HFFc6 (cell line): ENCODE results near the gene LARP1. TPM values are rescaled to one million over a fixed set of nuclear protein-coding genes. Genes with fewer than 3 reads are reported as not detected.

Experiments
- DNase-seq: peaks from one replicate; pipeline ENCODE4 v3.0.0-alpha.2; 2018
- H3K27ac Mint-ChIP-seq: 2 replicates; pipeline ENCODE4 v1.8.0; 2020; ENCODE audit warnings: mild to moderate bottlenecking, mixed read lengths
- H3K27me3 Mint-ChIP-seq: 2 replicates; pipeline ENCODE4 v1.8.0; 2021; ENCODE audit warnings: mild to moderate bottlenecking, moderate library complexity, mixed read lengths; ENCODE audit not compliant: insufficient read depth
- H3K36me3 Mint-ChIP-seq: 2 replicates; pipeline ENCODE4 v1.8.0; 2021; ENCODE audit warnings: low read depth, mixed read lengths
- H3K4me1 Mint-ChIP-seq: 2 replicates; pipeline ENCODE4 v1.8.0; 2020; ENCODE audit warnings: low read depth, mixed read lengths
- H3K4me3 Mint-ChIP-seq: 2 replicates; pipeline ENCODE4 v1.8.0; 2020; ENCODE audit warnings: mild to moderate bottlenecking, moderate library complexity, mixed read lengths
- H3K9me3 Mint-ChIP-seq: 2 replicates; pipeline ENCODE4 v1.8.0; 2020; ENCODE audit warnings: mild to moderate bottlenecking, mixed read lengths
- CTCF ChIP-seq: fragments of 200-600 bp; sonication (generic); IDR thresholded peaks from 2 replicates; pipeline ENCODE4 v1.5.0; 2021; ENCODE audit warnings: antibody characterized with exemption, mild to moderate bottlenecking
- total RNA-seq, 6 experiments: library from RNA; stranded (reverse); fragmentation: NEBNext Ultra II Directional; extraction: Animal tissue kit (Norgen Biotek cat#: 25700); gene quantifications; 2 replicates in 1 of 6; 3 replicates in 5 of 6; pipeline ENCODE4 v1.2.3, GENCODE V29; 2021

Gene LARP1
- total RNA-seq, 6 experiments from 2014 or later = 204 to 228 (median 208) TPM

GRCh38 chr5:154823605-154824004, 68.4 kb downstream of the LARP1 start:
- Mint-ChIP-seq H3K9me3 (no peaks in the 10 kb centered on the region), H3K36me3 (peaks cover 11% of the 10 kb centered on the region; the same call in 1 of the 2 replicates), H3K27ac (no peak overlapping the region), H3K27me3 (no peaks in the 10 kb centered on the region; the same call in none of the 2 replicates), H3K4me3 (no peak overlapping the region), H3K4me1 (no peaks in the 10 kb centered on the region)
- no peak for DNase-seq
- no peak for TF ChIP-seq CTCF

- no peaks in the 10 kb centered on the region; the same call in none of the 2 replicates for H3K27me3 Mint-ChIP-seq
- H3K4me1 Mint-ChIP-seq = no peaks in the 10 kb centered on the region; the same call in 1 of the 2 replicates
- no peak overlapping the region for H3K4me3 Mint-ChIP-seq
- peaks cover 7% of the 10 kb centered on the region; the same call in 1 of the 2 replicates for H3K36me3 Mint-ChIP-seq
- no peak for TF ChIP-seq CTCF
- H3K27ac Mint-ChIP-seq = no peak overlapping the region
- no peak for DNase-seq
- H3K9me3 Mint-ChIP-seq = no peaks in the 10 kb centered on the region
Observed at GRCh38 chr5:154824070-154824469, 68.9 kb downstream of the LARP1 start.

- H3K4me3 Mint-ChIP-seq = no peak overlapping the region
- 0 out of 2 replicates have a peak, but pooled peaks cover 3% of the 10 kb centered on the region for H3K36me3 Mint-ChIP-seq
- no peak overlapping the region; the same call in 1 of the 2 replicates for H3K27ac Mint-ChIP-seq
- no peak for TF ChIP-seq CTCF
- H3K4me1 Mint-ChIP-seq = peaks cover 15% of the 10 kb centered on the region
- no peak for DNase-seq
- no peaks in the 10 kb centered on the region; the same call in 1 of the 2 replicates for H3K27me3 Mint-ChIP-seq
- no peaks in the 10 kb centered on the region for H3K9me3 Mint-ChIP-seq
Observed at GRCh38 chr5:154829181-154829588, 74.0 kb downstream of the LARP1 start.

GRCh38 chr5:154829589-154830218, 74.5 kb downstream of the LARP1 start:
- H3K27ac Mint-ChIP-seq = no peak overlapping the region; the same call in 1 of the 2 replicates
- DNase-seq = no peak
- no peak for TF ChIP-seq CTCF

GRCh38 chr5:154830219-154830595, 75.0 kb downstream of the LARP1 start:
- H3K27ac Mint-ChIP-seq = no peak overlapping the region
- no peak for TF ChIP-seq CTCF
- H3K4me3 Mint-ChIP-seq = no peak overlapping the region
- DNase-seq = no peak
- H3K27me3 Mint-ChIP-seq = no peaks in the 10 kb centered on the region; the same call in 1 of the 2 replicates
- H3K4me1 Mint-ChIP-seq = peaks cover 24% of the 10 kb centered on the region
- H3K36me3 Mint-ChIP-seq = no peaks in the 10 kb centered on the region
- no peaks in the 10 kb centered on the region for H3K9me3 Mint-ChIP-seq

More at GRCh38 chr5:154829589-154830218, 74.5 kb downstream of the LARP1 start:
- Mint-ChIP-seq H3K4me1 (peaks cover 19% of the 10 kb centered on the region), H3K4me3 (no peak overlapping the region), H3K36me3 (no peaks in the 10 kb centered on the region), H3K9me3 (no peaks in the 10 kb centered on the region), H3K27me3 (no peaks in the 10 kb centered on the region; the same call in 1 of the 2 replicates)
